NCI-H2029 treated with DMSO at 0.1 percent for 48 hours (cell line): ENCODE data around the gene ATIC.

ENCODE experiments used
- DNase-seq: peaks from one replicate; lab custom pipeline; 2025; lab: John Stamatoyannopoulos, UW

The ATIC gene

DNA sequence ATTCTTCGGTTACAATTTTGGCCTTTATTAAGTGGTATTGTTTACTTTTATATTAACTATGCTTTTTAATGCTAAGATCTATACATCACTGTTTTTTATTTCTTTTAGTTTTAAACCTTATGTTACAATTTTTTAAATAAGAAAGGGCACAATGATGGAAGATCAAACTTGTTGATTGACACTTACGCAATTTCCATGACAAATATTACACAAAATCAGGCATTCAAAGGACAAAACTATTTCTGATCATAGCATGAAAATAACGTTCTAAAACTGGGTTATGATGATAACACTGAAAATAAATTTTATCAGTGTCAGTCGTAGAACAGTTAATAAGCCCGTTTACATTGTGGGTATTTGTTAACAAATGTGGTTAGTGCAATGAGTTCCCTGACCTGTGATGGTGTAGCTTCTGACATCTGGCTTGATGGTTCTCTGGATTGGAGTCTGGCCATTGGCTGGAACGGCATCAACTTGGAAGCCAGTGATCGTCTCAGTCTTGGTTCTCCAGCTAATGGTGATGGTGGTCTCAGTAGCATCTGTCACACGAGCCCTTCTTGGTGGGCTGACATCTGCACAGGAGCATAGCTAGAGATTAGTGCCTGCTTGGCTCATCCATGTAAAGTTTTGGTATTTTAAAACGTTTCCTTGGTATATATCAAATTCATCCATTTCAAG, 64.4 kb downstream of the ATIC start:
- DNase-seq = no peak

DNA sequence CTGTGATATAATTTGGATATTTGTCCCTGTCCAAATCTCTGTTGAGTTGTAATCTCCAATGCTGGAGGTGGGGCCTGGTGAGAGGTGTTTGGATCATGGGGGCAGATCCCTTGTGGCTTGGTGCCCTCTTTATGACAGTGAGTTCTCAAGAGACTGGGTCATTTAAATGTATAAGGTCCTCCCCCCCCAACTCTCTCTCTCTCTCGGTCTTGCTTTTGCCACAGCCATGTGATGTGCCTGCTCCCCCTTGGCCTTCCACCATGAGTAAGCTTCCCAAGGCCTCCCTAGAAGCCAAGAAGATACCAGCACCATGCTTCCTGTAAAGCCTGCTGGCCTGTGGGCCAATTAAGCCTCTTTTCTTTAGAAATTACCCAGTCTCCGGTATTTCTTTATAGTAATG, 65.4 kb downstream of the ATIC start:
- no peak for DNase-seq

DNA sequence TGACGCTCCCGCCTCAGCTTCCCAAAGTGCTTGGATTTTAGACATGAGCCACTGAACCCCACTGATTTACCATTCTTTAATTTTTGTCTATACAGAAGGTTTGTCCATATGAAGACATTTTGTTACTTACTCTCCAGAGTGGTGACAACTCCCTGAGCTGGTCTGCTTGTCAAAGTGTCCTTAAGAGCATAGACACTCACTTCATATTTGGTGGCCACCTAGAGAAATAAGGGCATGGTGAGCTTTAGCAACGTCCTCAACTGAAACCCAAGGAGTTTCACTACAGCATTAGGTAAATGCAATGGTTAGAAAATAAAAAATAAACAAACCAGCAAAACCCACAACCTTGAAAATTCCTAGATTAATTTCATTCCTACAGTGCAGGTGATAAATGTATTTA, 66.2 kb downstream of the ATIC start:
- DNase-seq = no peak

DNA sequence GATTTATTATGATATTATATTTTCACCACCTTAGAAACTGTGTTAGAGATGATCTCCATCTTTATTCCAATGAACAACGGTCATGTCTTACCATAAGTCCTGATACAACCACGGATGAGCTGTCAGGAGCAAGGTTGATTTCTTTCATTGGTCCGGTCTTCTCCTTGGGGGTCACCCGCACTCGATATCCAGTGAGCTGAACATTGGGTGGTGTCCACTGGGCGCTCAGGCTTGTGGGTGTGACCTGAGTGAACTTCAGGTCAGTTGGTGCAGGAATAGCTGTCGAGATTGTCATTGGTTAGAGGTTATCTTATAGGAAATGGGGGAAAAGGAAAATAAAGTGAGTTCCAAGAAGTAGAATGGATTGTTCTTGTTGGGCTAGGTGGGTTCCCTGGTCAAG, 67.2 kb downstream of the ATIC start:
- no peak for DNase-seq

DNA sequence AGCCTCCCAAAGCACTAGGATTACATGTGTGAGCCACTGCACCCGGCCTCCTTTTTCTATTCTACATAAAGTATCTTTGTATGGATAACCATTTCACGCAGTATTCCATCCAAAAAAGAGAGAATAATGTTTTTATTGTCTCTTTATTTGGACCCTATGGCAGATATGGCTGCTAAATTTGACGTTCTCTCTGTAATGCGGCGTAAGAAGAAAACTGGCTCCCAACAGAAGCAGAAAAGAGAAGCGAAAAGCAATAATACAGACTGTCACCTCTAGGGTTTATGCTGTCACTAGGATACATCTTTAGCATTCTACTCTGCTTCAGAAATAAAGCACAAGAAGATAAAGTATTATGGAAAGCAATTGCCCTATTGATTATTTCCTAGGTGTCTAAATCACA, 68.1 kb downstream of the ATIC start:
- DNase-seq = no peak

DNA sequence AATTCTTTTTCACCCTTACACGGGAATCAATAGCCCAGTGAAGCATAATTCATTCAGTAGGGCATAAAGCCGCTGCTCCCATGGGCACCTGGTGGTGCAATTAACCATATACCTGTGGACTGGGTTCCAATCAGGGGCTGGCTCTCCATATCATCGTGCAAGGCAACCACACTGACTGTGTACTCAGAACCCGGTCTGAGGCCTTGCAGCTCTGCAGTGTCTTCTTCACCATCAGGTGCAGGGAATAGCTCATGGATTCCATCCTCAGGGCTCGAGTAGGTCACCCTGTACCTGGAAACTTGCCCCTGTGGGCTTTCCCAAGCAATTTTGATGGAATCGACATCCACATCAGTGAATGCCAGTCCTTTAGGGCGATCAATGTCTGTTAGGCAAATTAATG, 68.8 kb downstream of the ATIC start:
- DNase-seq = no peak

DNA sequence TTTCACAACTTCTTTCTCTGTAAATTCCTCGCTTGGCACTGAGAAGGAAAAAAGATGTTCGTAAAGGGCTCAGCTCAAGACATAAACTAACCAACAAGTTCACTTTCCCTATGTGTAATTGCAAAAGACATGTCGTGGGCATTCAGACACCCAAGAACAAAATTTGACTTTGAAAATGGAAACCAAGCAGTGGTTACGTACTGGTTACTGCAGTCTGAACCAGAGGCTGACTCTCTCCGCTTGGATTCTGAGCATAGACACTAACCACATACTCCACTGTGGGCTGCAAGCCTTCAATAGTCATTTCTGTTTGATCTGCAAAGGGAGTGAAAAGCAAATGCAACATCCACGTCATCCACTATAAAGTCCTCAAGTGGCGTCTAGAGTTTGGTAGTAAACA, 70.2 kb downstream of the ATIC start:
- no peak for DNase-seq

DNA sequence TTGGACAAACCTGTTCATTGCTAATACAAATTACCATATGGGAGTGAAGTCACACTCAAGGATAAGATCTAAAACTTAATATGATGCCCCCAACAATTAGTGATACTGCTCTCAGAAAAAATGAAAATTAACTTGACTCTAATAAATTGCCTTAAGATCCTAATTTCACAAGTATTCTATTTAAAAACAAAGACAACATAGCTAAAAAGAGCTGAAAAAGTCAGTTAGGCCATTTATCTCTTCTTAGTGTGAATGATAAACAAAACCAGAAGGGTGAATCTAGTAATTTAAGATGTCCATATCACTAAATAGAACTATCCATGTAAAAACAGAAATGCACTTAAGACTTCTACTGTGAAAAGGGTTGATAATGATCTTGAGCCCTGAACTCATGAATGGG, 70.6 kb downstream of the ATIC start:
- no peak for DNase-seq

DNA sequence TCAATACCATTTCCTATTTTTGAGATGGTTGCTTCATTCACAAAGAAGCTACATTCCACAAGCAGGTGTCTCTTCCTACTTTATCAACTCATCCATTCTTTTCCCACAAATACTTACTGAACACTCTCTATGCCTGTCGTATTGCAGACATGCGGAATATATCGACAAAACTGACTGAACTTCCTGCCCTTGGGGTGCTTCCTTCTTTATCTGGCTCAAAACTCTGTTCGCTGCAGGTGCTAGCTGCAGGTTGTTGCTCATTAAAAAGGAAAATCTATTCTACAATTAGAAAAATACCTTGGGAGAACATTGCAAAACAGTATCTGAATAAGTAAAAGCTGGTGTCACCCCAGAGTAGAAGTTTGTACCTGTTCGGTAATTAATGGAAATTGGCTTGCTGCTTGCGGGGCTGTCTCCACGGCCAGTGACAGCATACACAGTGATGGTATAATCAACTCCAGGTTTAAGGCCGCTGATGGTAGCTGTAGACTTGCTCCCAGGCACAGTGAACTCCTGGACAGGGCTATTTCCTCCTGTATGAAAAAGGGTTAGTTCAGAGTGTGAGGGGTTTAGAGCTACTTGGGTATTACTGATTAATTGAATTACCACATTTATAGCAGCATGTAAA, 71.9 kb downstream of the ATIC start:
- DNase-seq = no peak

DNA sequence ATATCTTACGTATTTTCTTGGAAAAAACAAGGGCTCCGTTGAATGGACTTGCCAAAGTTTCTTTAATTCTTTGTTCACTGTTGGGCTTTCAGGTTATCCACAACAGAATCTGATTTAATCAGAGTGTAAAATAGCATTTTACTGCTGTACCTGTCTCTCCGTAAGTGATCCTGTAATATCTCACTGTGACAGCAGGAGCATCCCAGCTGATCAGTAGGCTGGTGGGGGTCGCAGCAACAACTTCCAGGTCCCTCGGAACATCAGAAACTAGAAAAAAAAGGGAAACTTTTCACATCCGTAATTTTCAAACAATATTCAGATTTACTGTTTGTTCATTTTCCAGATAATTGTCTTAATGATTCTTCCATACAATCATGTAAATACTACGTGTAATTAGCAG, 72.9 kb downstream of the ATIC start:
- no peak for DNase-seq

DNA sequence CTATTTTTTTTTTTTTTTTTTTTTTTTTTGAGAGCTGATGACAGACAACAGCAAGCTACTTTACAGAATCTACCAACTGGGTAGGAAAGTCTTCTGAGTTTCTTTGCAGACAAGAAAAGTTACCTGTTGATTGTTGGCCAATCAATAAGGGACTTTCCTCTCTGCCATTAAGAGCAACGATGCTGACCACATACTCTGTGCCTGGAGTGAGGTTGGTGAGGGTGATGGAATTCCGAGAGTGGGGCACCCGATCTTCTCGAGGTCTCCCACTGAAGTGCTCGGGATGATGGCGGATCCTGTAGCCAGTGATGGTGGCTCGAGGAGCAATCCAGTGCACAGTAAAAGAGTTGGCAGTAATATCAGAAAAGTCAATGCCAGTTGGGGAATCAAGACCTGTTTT, 74.7 kb downstream of the ATIC start:
- DNase-seq = no peak

DNA sequence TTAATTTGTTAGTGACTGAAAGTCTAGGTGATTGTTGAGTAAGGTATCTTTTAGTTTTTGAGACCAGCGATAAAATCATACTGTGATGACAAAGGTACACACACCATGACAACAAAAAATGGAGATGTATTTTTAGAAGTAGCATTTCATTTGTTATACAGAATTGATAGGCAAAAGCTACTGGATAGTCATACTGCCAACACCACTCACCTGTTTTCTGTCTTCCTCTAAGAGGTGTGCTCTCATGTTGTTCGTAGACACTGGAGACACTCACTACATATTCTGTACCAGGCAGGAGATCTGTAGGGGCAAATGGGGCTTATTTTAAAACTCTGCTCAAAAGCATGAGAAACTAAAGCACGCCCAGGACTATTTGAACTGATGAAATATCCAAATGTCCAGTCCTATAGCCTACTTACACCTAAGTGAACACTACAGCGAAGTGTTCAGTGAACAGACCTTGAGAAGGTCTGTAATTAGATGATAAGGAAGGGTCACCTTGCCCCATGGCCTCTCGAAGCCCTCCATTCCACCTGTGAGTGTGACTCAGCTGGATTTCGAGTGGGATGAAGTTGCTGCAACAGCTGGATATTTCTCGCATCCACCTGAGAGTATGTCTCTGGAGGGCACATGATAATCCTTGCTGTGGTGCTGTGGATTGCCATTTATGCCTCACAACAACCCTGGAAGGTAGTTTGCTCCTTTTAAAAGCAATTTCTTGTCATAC, 76.3 kb downstream of the ATIC start:
- DNase-seq = no peak

DNA sequence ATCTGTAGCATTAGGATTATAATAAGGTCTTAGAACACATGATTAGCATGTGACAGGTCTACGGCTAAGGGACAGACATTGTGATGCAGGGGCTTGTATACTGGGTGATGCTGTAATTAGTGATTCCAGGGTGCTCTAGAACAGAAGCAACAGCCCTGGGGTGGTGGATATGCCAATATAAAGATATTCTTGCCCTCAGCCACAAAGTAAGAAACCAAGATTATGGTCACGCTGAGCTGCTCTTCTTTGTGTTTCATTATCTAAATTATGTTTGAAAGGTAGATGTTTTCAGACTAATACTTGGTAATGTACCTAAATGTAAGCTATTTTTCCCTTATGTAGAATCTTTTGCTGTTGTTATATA, 78.7 kb downstream of the ATIC start:
- DNase-seq = no peak

DNA sequence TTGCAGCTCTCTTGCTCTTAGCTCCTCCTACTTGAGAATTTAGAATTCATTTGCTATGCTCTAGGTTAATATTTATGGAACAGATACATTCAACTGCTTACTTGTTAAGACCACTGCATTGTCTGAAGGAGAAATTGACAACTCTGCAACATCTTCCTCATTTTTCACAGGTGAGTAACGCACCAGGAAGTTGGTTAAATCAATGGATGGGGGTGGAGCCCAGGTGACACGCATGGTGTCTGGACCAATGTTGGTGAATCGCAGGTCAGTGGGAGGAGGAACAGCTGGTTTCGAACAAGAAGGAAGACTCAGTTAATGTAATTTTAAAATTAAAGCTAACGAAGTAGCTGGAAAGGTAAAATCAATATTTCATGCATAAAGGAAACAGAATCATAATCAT, 79.7 kb downstream of the ATIC start:
- DNase-seq = no peak

DNA sequence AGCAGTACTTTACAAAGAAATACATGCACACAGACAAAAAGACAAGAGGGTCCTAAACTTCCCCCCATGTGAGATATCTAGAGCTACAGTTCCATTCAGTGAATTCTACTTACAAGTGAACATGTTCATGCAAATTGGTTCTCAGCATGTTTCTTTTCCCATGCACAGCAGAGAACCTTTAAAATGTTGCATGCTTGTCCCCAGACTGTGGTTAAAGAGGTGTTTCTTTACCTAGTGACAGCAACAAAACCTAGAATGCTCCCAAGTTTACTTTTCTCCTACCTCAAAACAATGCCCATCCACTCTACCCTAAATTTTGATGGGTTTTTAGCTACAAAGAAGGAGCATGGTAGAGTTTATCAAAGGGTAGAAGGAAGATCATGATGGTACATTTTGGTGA, 80.3 kb downstream of the ATIC start:
- no peak for DNase-seq

DNA sequence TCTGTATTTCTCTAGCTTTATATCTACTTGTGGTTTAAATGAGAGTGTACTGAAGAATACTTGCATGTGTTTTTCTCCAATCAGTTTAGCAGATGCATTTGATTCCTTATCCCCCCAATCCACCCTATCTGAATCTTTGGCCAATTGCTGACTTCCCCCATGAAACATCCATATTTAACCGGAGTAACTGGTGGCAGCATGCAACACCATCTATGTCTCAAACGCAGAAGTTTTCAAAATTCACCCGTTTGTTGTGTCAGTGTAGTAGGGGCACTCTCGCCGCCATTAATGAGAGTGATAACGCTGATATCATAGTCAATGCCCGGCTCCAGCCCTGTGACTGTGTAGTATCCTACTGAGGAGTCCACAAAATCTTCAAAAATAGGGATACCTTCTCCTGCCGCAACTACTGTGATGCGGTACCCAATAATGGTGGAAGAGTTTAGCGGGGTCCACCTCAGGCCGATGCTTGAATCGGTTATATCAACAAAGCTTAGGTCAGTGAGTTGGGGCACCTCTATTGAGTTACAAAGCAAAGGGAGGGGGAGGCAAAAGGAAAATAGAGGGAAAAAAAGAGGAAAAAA, 80.9 kb downstream of the ATIC start:
- no peak for DNase-seq

DNA sequence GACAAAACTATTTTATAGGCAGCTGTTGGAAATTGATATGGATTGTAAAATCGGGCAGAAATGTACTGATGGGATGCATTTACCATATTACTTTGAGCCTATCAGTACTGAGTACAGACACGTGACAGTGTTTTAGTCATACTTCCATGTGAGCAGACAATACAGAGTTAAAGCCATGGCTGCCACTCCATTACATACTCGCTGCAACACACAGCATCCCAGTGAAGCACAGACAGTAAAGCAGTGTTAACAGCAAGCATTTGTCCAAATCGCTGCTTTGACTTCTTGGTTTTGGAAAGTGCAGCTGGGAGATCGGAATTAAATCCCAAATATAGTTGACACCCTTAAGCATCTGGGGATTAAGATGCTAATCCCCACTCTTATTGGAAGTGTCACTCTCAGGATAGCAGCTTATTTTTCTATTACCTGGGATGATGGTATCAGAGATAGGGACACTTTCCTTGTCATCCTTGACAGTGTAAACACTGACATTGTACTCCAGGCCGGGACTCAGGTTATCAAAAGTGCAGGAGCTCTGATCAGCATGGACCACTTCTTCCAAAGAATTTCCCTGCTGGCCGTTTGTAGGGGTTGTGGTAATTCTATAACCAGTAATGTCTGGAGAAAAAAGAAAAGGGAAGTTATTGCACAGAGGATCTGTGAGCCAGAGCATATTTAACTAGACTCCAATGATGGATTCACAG, 82.4 kb downstream of the ATIC start:
- DNase-seq = no peak

DNA sequence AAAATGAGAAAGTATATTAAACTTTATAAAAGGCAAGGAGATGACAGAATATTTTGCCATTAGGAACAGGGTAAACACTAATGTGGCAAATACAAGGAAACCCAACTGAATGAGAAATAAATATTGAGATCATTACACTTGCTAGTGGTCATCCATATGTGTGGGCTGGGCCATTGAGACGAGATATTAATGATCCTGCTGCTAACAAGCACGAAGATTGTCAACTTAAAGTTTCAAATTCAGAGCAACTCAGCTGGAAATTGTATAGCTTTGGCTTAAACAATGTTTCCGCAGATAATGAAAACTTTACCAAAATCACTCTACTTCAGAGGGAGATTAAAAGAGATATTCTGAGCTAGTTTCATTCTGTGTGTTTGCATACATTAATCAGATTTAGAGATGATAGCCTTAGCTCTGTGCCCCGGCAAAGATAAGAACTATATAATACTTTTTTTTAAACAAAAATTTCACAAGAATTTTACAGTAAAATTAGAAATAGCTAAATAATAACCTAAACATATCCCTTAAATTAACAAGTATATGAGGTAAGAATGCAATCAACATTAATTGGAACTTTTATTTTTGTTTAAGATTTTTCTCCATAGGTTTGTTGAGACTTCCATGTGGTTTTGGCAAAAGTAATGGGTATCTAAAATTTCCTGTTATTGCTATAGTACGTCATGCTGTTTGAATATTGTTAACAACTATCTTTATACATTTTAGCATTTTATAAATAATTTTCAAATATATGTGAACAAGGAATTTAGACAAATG, 84.0 kb downstream of the ATIC start:
- no peak for DNase-seq

DNA sequence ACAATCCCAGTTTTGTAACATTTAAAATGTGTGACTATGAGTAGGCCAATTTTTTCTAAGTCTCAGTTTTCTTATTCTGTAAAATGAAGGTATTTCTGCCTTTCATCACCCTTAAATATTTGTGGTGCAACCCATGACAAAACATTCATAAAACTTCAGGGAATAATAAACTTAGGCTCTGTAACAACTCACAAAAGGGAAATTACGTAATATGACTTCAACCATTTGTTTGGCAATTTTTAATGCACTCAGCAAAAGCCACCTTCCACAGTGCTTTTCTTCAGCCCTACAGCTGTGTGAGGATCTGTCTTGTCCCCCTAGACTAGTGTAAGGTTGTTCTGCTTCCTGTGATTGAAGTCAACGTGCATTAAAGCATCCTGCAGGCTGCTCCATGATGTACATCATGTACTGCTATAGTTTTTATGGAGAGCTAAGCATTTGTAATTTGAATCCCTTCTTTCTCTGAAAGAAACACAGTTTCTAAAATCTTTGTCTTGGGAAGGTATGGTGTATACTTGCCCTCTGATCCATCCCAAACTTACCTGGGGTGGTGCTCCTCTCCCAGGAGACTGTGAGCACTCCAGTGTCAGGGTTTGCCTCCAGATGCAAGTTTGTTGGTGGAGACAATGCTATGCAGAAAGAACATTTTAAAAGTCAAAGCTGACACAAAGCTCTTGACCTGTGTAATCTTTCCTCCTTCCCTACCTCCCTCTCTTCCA, 84.9 kb downstream of the ATIC start:
- no peak for DNase-seq

DNA sequence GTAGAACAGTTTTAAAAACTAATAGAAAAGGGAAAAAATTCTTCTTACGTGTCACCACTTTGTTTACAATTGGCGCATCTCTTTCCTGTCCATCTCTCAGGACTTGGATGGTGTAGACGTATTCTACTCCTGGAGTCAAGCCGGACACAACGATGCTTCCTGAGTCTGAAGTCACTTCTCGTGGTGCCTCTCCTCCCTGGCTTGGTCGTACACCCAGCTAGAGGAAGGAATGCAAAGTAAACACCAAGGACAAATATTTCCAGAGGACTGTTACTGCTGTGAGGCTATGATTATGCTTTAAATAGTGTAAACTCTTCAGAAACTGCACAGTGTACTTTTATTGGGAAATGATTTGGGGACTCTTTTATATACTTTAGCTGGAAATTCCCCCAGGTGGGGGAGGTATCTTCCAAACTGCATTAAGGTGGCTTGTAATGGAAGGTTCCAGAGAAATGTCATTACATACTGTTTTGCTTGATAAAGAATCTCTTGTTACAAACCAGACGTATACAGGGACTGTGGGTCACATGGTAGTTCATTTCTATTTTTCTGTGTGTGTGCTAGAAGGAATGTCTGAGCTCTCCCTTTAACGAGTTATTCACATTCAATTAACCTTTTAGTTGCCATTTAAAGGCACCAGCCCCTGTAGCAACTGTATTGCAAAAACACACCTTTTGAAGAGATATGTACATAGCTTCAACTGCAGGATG, 85.9 kb downstream of the ATIC start:
- no peak for DNase-seq
